H9 (cell line): ENCODE data around the gene GRHL3. TPM values are rescaled to one million over a fixed set of nuclear protein-coding genes. Genes with fewer than 3 reads are reported as not detected.

ENCODE experiments used
- DNase-seq: peaks from one replicate; pipeline ENCODE4 v3.0.0-alpha.2; 2017
- H2AFZ ChIP-seq: one replicate; pipeline ENCODE4 v1.6.1; 2013; ENCODE audit warnings: mild to moderate bottlenecking, low read length, control low read depth, moderate library complexity
- H2AK5ac ChIP-seq: 2 replicates; pipeline ENCODE4 v1.6.1; 2013; ENCODE audit warnings: low read length, control low read depth, mixed read lengths; ENCODE audit not compliant: insufficient read length
- H2BK120ac ChIP-seq: one replicate; pipeline ENCODE4 v1.6.1; 2013; ENCODE audit warnings: low read depth, mild to moderate bottlenecking, low read length, control low read depth, inconsistent platforms; ENCODE audit not compliant: poor library complexity, severe bottlenecking
- H2BK12ac ChIP-seq: 2 replicates; pipeline ENCODE4 v1.6.1; 2013; ENCODE audit warnings: low read length, control low read depth, mixed read lengths, low read depth; ENCODE audit not compliant: insufficient read length
- H2BK15ac ChIP-seq: 2 replicates; pipeline ENCODE4 v1.6.1; 2013; ENCODE audit warnings: low read depth, low read length, control low read depth
- H2BK20ac ChIP-seq: one replicate; pipeline ENCODE4 v1.6.1; 2013; ENCODE audit warnings: low read depth, mild to moderate bottlenecking, low read length, control low read depth, inconsistent platforms; ENCODE audit not compliant: poor library complexity, severe bottlenecking
- H2BK5ac ChIP-seq: 2 replicates; pipeline ENCODE4 v1.6.1; 2013; ENCODE audit warnings: low read length, control low read depth, mixed read lengths; ENCODE audit not compliant: insufficient read length
- H3K14ac ChIP-seq: 2 replicates; pipeline ENCODE4 v1.6.1; 2013; ENCODE audit warnings: low read length, control low read depth; ENCODE audit not compliant: insufficient read depth
- H3K18ac ChIP-seq: 2 replicates; pipeline ENCODE4 v1.6.1; 2013; ENCODE audit warnings: low read depth, mild to moderate bottlenecking, mixed read lengths, low read length, control low read depth; ENCODE audit not compliant: insufficient read length
- H3K23ac ChIP-seq: 2 replicates; pipeline ENCODE4 v1.6.1; 2013; ENCODE audit warnings: low read length, control low read depth, mixed read lengths, low read depth; ENCODE audit not compliant: insufficient read length
- H3K23me2 ChIP-seq: 2 replicates; pipeline ENCODE4 v1.6.1; 2013; ENCODE audit warnings: low read depth, mild to moderate bottlenecking, mixed read lengths, low read length, control low read depth; ENCODE audit not compliant: insufficient read length, poor library complexity, severe bottlenecking
- H3K27ac ChIP-seq: 2 replicates; pipeline ENCODE4 v1.5.1; 2013; ENCODE audit warnings: low read length, control low read depth, mixed read lengths, low read depth; ENCODE audit not compliant: insufficient read length
- H3K27me3 ChIP-seq: 2 replicates; pipeline ENCODE4 v1.6.1; 2013; ENCODE audit warnings: low read length, control low read depth, inconsistent platforms; ENCODE audit not compliant: insufficient read depth
- H3K4ac ChIP-seq: 2 replicates; pipeline ENCODE4 v1.6.1; 2013; ENCODE audit warnings: low read depth, mild to moderate bottlenecking, control low read depth, inconsistent platforms, low read length, moderate library complexity
- H3K4me1 ChIP-seq: 2 replicates; pipeline ENCODE4 v1.6.1; 2013; ENCODE audit warnings: low read length, control low read depth, inconsistent platforms; ENCODE audit not compliant: insufficient read depth
- H3K4me2 ChIP-seq: 2 replicates; pipeline ENCODE4 v1.6.1; 2013; ENCODE audit warnings: low read length, control low read depth, mixed read lengths; ENCODE audit not compliant: insufficient read length, insufficient read depth
- H3K56ac ChIP-seq: 2 replicates; pipeline ENCODE4 v1.6.1; 2013; ENCODE audit warnings: low read depth, mild to moderate bottlenecking, mixed read lengths, low read length, control low read depth; ENCODE audit not compliant: insufficient read length
- H3K79me1 ChIP-seq: 2 replicates; pipeline ENCODE4 v1.6.1; 2013; ENCODE audit warnings: low read depth, mild to moderate bottlenecking, moderate library complexity, low read length, control low read depth, inconsistent platforms; ENCODE audit not compliant: insufficient read depth, poor library complexity, severe bottlenecking
- H3K79me2 ChIP-seq: 2 replicates; pipeline ENCODE4 v1.6.1; 2013; ENCODE audit warnings: low read length, control low read depth, inconsistent platforms; ENCODE audit not compliant: insufficient read depth
- H3K9ac ChIP-seq: 2 replicates; pipeline ENCODE4 v1.6.1; 2013; ENCODE audit warnings: low read length, control low read depth, mixed read lengths; ENCODE audit not compliant: insufficient read length; ENCODE audit errors: extremely low read depth
- H3K9me3 ChIP-seq: one replicate; pipeline ENCODE4 v1.6.1; 2013; ENCODE audit warnings: low read depth, low read length, inconsistent platforms; ENCODE audit not compliant: control insufficient read depth
- H3T11ph ChIP-seq: one replicate; pipeline ENCODE4 v1.6.1; 2013; ENCODE audit warnings: mild to moderate bottlenecking, low read length, control low read depth, inconsistent platforms
- H4K20me1 ChIP-seq: one replicate; pipeline ENCODE4 v1.6.1; 2013; ENCODE audit not compliant: control insufficient read depth, insufficient read length, insufficient read depth
- H4K5ac ChIP-seq: 2 replicates; pipeline ENCODE4 v1.6.1; 2013; ENCODE audit warnings: low read depth, mild to moderate bottlenecking, mixed read lengths, low read length, control low read depth; ENCODE audit not compliant: insufficient read length
- H4K8ac ChIP-seq: replicated peaks from 2 replicates; pipeline ENCODE4 v1.6.1; 2013; ENCODE audit warnings: low read length, control low read depth, mixed read lengths, low read depth; ENCODE audit not compliant: insufficient read length
- H4K91ac ChIP-seq: 2 replicates; pipeline ENCODE4 v1.6.1; 2013; ENCODE audit warnings: low read depth, mild to moderate bottlenecking, moderate library complexity, mixed read lengths, low read length, control low read depth; ENCODE audit not compliant: insufficient read length
- H3K27ac Mint-ChIP-seq, 3 experiments: 2 replicates in 2 of 3; 3 replicates in 1 of 3; pipeline ENCODE4 v1.8.0; 2020 to 2021; ENCODE audit warnings: mixed read lengths in 3 of 3, mild to moderate bottlenecking in 1 of 3, moderate library complexity in 1 of 3
- H3K27me3 Mint-ChIP-seq: 2 replicates; pipeline ENCODE4 v1.8.0; 2021; ENCODE audit warnings: low read depth, mild to moderate bottlenecking, moderate library complexity, mixed read lengths
- H3K36me3 Mint-ChIP-seq, 3 experiments: 2 replicates in 2 of 3; 3 replicates in 1 of 3; pipeline ENCODE4 v1.8.0; 2020 to 2021; ENCODE audit warnings: low read depth in 3 of 3, mixed read lengths in 3 of 3; ENCODE audit not compliant: insufficient read depth in 1 of 3
- H3K4me1 Mint-ChIP-seq, 2 experiments: 2 replicates each; pipeline ENCODE4 v1.8.0; 2020; ENCODE audit warnings: mixed read lengths in 2 of 2
- H3K4me3 Mint-ChIP-seq, 2 experiments: 2 replicates in 1 of 2; 3 replicates in 1 of 2; pipeline ENCODE4 v1.8.0; 2020 to 2021; ENCODE audit warnings: mild to moderate bottlenecking in 2 of 2, mixed read lengths in 2 of 2, moderate library complexity in 1 of 2
- H3K9me3 Mint-ChIP-seq, 2 experiments: 2 replicates in 1 of 2; 3 replicates in 1 of 2; pipeline ENCODE4 v1.8.0; 2020; ENCODE audit warnings: mild to moderate bottlenecking in 2 of 2, mixed read lengths in 2 of 2, moderate library complexity in 1 of 2
- CTCF ChIP-seq: fragments of 200-600 bp; sonication (generic); conservative IDR thresholded peaks from 3 replicates; pipeline ENCODE4 v1.8.0; 2021; ENCODE audit warnings: antibody characterized with exemption, mild to moderate bottlenecking
- WGBS: extraction: QIAGEN DNeasy Blood & Tissue Kit; methylation state at CpG from one replicate; pipeline ENCODE4 v1.1.7; 2013; ENCODE audit warnings: missing lambda C conversion rate, low lambda C conversion rate, mixed read lengths; ENCODE audit not compliant: insufficient read length; ENCODE audit errors: extremely low coverage; 5-methylcytosine and 5-hydroxymethylcytosine counted together
- total RNA-seq: library from RNA; stranded (reverse); gene quantifications from 2 replicates; pipeline ENCODE4 v1.2.1, GENCODE V29; 2021

The GRHL3 gene
- total RNA-seq, 1 experiment from 2014 or later = 3.5 TPM

DNA sequence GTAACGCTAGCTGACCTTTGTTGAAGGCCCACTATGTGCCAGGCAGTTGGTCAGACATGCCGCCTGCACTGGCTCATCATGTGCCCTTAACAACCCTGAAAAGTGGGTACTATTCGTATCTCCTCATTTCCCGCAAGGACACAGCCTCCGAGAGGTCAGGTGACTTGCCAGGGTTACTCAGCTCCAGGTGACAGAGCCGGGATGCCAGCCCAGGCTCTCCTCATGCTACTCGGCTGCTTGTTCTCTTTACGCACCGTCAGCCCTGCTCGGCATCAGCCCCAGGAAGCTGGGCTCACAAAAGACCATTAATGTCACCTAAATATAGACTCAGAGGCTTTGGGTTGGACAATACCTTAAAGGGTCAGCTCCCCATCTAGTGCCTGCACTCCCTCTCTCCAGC, 29.0 kb downstream of the GRHL3 start:
- peaks cover 0 to 9% of the 10 kb centered on the region in 2 experiments; a peak in 1 of 4 replicates for H3K4me1 Mint-ChIP-seq
- no peak overlapping the region for H2AFZ ChIP-seq
- no peak overlapping the region for H4K5ac ChIP-seq
- H4K91ac ChIP-seq = no peak overlapping the region
- no peak overlapping the region for H3K56ac ChIP-seq
- no peaks in the 10 kb centered on the region for H3K79me1 ChIP-seq
- no peak overlapping the region for H3T11ph ChIP-seq
- no peak overlapping the region for H3K4me3 Mint-ChIP-seq
- no peaks in the 10 kb centered on the region for H4K20me1 ChIP-seq
- no peak overlapping the region; a peak in 1 of 7 replicates for H3K27ac Mint-ChIP-seq
- H3K9ac ChIP-seq = no peak overlapping the region
- no peak for TF ChIP-seq CTCF
- H3K4me1 ChIP-seq = no peaks in the 10 kb centered on the region
- WGBS = no CpG with 5 or more reads among the region's 10 CpGs
- H4K8ac ChIP-seq = no peak overlapping the region
- no peak overlapping the region for H3K4me2 ChIP-seq
- H3K23ac ChIP-seq = no peak overlapping the region
- no peak overlapping the region for H3K18ac ChIP-seq
- no peaks in the 10 kb centered on the region for H3K27me3 Mint-ChIP-seq
- H2BK20ac ChIP-seq = no peak overlapping the region
- no peak overlapping the region for H2BK12ac ChIP-seq
- H3K9me3 ChIP-seq = no peaks in the 10 kb centered on the region
- no peak for DNase-seq
- H3K14ac ChIP-seq = no peak overlapping the region
- no peak overlapping the region for H2AK5ac ChIP-seq
- H2BK5ac ChIP-seq = no peak overlapping the region
- H3K23me2 ChIP-seq = no peaks in the 10 kb centered on the region
- H3K4ac ChIP-seq = no peak overlapping the region
- H2BK120ac ChIP-seq = no peak overlapping the region
- H3K79me2 ChIP-seq = no peaks in the 10 kb centered on the region
- no peaks in the 10 kb centered on the region; a peak in 1 of 5 replicates for H3K9me3 Mint-ChIP-seq
- no peaks in the 10 kb centered on the region for H3K27me3 ChIP-seq
- no peaks in the 10 kb centered on the region for H3K36me3 Mint-ChIP-seq
- no peak overlapping the region for H3K27ac ChIP-seq
- H2BK15ac ChIP-seq = no peak overlapping the region
